ENCODE measurements around the gene PRKCE.

- TF ChIP-seq EZH2 (IDR thresholded peaks at IDR 0.05; ENCODE audit: borderline replicate concordance): no peak
- TF ChIP-seq, protein P1, sequence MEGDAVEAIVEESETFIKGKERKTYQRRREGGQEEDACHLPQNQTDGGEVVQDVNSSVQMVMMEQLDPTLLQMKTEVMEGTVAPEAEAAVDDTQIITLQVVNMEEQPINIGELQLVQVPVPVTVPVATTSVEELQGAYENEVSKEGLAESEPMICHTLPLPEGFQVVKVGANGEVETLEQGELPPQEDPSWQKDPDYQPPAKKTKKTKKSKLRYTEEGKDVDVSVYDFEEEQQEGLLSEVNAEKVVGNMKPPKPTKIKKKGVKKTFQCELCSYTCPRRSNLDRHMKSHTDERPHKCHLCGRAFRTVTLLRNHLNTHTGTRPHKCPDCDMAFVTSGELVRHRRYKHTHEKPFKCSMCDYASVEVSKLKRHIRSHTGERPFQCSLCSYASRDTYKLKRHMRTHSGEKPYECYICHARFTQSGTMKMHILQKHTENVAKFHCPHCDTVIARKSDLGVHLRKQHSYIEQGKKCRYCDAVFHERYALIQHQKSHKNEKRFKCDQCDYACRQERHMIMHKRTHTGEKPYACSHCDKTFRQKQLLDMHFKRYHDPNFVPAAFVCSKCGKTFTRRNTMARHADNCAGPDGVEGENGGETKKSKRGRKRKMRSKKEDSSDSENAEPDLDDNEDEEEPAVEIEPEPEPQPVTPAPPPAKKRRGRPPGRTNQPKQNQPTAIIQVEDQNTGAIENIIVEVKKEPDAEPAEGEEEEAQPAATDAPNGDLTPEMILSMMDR (IDR thresholded peaks at IDR 0.05; ENCODE audit: poor library complexity): no peak
Measured at GRCh38 chr2:46014911-46015654, 363.6 kb downstream of the PRKCE start.
